Measurements from ENCODE around the gene BBS1. TPM values are rescaled to one million over a fixed set of nuclear protein-coding genes. Genes with fewer than 3 reads are reported as not detected.
"Not testable (repeated sequence)": the region's sequence is repeated elsewhere in the genome, so short reads cannot be mapped to it uniquely, and the experiment has no call there.

Gene BBS1
- total RNA-seq, 1 experiment from 2014 or later: 9.1 TPM

DNA sequence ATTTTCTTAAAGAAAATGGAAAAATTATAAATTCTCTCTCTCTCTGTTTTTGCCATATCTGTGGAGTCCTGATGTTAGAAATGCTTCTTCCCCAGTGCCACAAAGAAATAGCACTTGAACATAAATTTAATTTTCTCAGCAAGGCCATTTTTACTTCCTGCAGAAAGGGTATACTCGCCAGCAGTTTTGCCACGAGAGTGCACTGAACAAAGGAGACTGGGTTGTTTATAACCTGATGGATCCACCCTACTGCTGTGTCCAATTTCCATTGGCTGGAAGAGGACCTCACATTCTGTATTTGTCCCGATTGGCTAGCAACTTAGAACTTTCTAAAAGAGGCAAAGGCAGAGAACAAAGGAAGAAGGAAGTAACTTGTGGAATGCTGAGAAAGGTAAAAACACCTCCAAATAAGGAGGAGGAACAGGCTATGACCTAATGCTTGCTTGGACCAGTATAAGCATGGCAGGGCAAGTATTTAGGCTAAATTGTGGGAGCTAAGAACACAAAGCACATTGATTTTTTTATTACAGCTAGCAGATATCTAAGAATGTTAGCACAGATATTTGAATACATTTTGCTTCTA lies 72.2 kb downstream of the BBS1 start:
- DNase-seq (ENCODE audit: low read depth, low spot score); in situ Hi-C loops (cut with HindIII; ENCODE audit: low pct_unique_long_range_greater_than_20kb, low sequenced_read_pairs): not testable (repeated sequence)

Other genes with a start within 250 kb of the BBS1 start
- gene RAB1B, start 242.0 kb upstream of the BBS1 start, total RNA-seq (2014; rRNA removed; shearing (Covaris generic)): 78.7 and 85.1 TPM in 2 replicates
- 0.56 and 0.63 TPM in 2 replicates for gene CNIH2, start 232.5 kb upstream of the BBS1 start, total RNA-seq (2014; rRNA removed; shearing (Covaris generic))
- 178 and 183 TPM in 2 replicates for gene YIF1A, start 221.5 kb upstream of the BBS1 start, total RNA-seq (2014; rRNA removed; shearing (Covaris generic))
- gene TMEM151A, start 218.7 kb upstream of the BBS1 start, total RNA-seq (2014; rRNA removed; shearing (Covaris generic)): 1.8 and 2.9 TPM in 2 replicates
- gene CD248, start 193.6 kb upstream of the BBS1 start, total RNA-seq (2014; rRNA removed; shearing (Covaris generic)): not detected in 2 replicates
- gene RIN1, start 174.2 kb upstream of the BBS1 start, total RNA-seq (2014; rRNA removed; shearing (Covaris generic)): 12.1 and 12.2 TPM in 2 replicates
- 70.2 and 70.5 TPM in 2 replicates for gene BRMS1, start 165.5 kb upstream of the BBS1 start, total RNA-seq (2014; rRNA removed; shearing (Covaris generic))
- gene B4GAT1, start 163.0 kb upstream of the BBS1 start, total RNA-seq (2014; rRNA removed; shearing (Covaris generic)): 58.8 and 65.6 TPM in 2 replicates
- 0.63 and 2.0 TPM in 2 replicates for gene SLC29A2, start 138.9 kb upstream of the BBS1 start, total RNA-seq (2014; rRNA removed; shearing (Covaris generic))
- gene NPAS4, start 89.6 kb upstream of the BBS1 start, total RNA-seq (2014; rRNA removed; shearing (Covaris generic)): not detected in 2 replicates
- 45.4 and 63.4 TPM in 2 replicates for gene MRPL11, start 71.8 kb upstream of the BBS1 start, total RNA-seq (2014; rRNA removed; shearing (Covaris generic))
- 7.4 and 8.1 TPM in 2 replicates for gene PELI3, start 43.7 kb upstream of the BBS1 start, total RNA-seq (2014; rRNA removed; shearing (Covaris generic))
- gene DPP3, start 30.2 kb upstream of the BBS1 start, total RNA-seq (2014; rRNA removed; shearing (Covaris generic)): 40.9 and 43.5 TPM in 2 replicates
- 19.6 and 26.8 TPM in 2 replicates for gene ZDHHC24, start 35.4 kb downstream of the BBS1 start, total RNA-seq (2014; rRNA removed; shearing (Covaris generic))
- not detected in 2 replicates for gene ACTN3, start 36.3 kb downstream of the BBS1 start, total RNA-seq (2014; rRNA removed; shearing (Covaris generic))
- 35.2 and 43.1 TPM in 2 replicates for gene CTSF, start 58.0 kb downstream of the BBS1 start, total RNA-seq (2014; rRNA removed; shearing (Covaris generic))
- gene CCDC87, start 82.4 kb downstream of the BBS1 start, total RNA-seq (2014; rRNA removed; shearing (Covaris generic)): 0.08 and 0.24 TPM in 2 replicates
- 13.4 and 15.1 TPM in 2 replicates for gene CCS, start 82.5 kb downstream of the BBS1 start, total RNA-seq (2014; rRNA removed; shearing (Covaris generic))
- 23.3 and 26.1 TPM in 2 replicates for gene RBM14, start 106.0 kb downstream of the BBS1 start, total RNA-seq (2014; rRNA removed; shearing (Covaris generic))
- 58.3 and 73.6 TPM in 2 replicates for gene RBM4, start 128.1 kb downstream of the BBS1 start, total RNA-seq (2014; rRNA removed; shearing (Covaris generic))
- gene RBM4B, start 167.3 kb downstream of the BBS1 start, total RNA-seq (2014; rRNA removed; shearing (Covaris generic)): 8.1 and 11.0 TPM in 2 replicates
- gene SPTBN2, start 218.6 kb downstream of the BBS1 start, total RNA-seq (2014; rRNA removed; shearing (Covaris generic)): 19.5 and 23.3 TPM in 2 replicates

Measured in SK-MEL-5 (cell line).